ENCODE data around the gene ZNF618.

ZNF618 gene

GRCh38 chr9:113882636-113883164 lies 6.6 kb downstream of the ZNF618 start:
- no peak for DNase-seq

GRCh38 chr9:113885183-113886025 lies 9.3 kb downstream of the ZNF618 start:
- no peak for DNase-seq

- no peak for DNase-seq
Measured at GRCh38 chr9:113886026-113886369, 9.9 kb downstream of the ZNF618 start.

- DNase-seq, result no peak
Measured at GRCh38 chr9:113886466-113886865, 10.4 kb downstream of the ZNF618 start.

GRCh38 chr9:113886933-113887332 lies 10.8 kb downstream of the ZNF618 start:
- no peak for DNase-seq

- DNase-seq, result no peak
Measured at GRCh38 chr9:113887436-113887835, 11.3 kb downstream of the ZNF618 start.

- DNase-seq, result peak; percentile 39
Measured at GRCh38 chr9:113888336-113888735, 12.2 kb downstream of the ZNF618 start.

GRCh38 chr9:113888976-113889375 lies 12.9 kb downstream of the ZNF618 start:
- DNase-seq, result no peak

GRCh38 chr9:113890704-113891103 lies 14.6 kb downstream of the ZNF618 start:
- no peak for DNase-seq

GRCh38 chr9:113892861-113893491 lies 16.9 kb downstream of the ZNF618 start:
- DNase-seq, result no peak

- DNase-seq, result no peak
Measured at GRCh38 chr9:113894166-113894565, 18.1 kb downstream of the ZNF618 start.

GRCh38 chr9:113895526-113895925 lies 19.4 kb downstream of the ZNF618 start:
- DNase-seq, result no peak

- no peak for DNase-seq
Measured at GRCh38 chr9:113896713-113897112, 20.6 kb downstream of the ZNF618 start.

- DNase-seq, result no peak
Measured at GRCh38 chr9:113898151-113898550, 22.0 kb downstream of the ZNF618 start.

GRCh38 chr9:113898596-113898995 lies 22.5 kb downstream of the ZNF618 start:
- no peak for DNase-seq

- no peak for DNase-seq
Measured at GRCh38 chr9:113899205-113899604, 23.1 kb downstream of the ZNF618 start.

GRCh38 chr9:113901221-113901688 lies 25.1 kb downstream of the ZNF618 start:
- no peak for DNase-seq

- DNase-seq, result no peak
Measured at GRCh38 chr9:113903514-113904077, 27.5 kb downstream of the ZNF618 start.

- DNase-seq, result no peak
Measured at GRCh38 chr9:113906411-113907110, 30.5 kb downstream of the ZNF618 start.

GRCh38 chr9:113907282-113907681 lies 31.2 kb downstream of the ZNF618 start:
- DNase-seq, result no peak

GRCh38 chr9:113909421-113909820 lies 33.3 kb downstream of the ZNF618 start:
- DNase-seq, result no peak

GRCh38 chr9:113910036-113910639 lies 34.0 kb downstream of the ZNF618 start:
- DNase-seq, result no peak
